ENCODE measurements around the gene ADAMTS15. TPM values are rescaled to one million over a fixed set of nuclear protein-coding genes. Genes with fewer than 3 reads are reported as not detected.

ADAMTS15 gene
- total RNA-seq, 4 donors from 2014 or later = 1.6 to 8.2 (median 2.4) TPM

- H3K27me3 ChIP-seq = no peaks in the 10 kb centered on the region
- H3K4me1 ChIP-seq = peaks cover 0 to 15% (median 11%) of the 10 kb centered on the region in 4 donors
- H3K36me3 ChIP-seq = no peaks in the 10 kb centered on the region
- in situ Hi-C loops (cut with MboI; ENCODE audit: low pct_ligation_motif_present in 1 of 4, low pct_unique_long_range_greater_than_20kb in 1 of 4, low sequenced_read_pairs in 3 of 4) = no loop called here
- no peak overlapping the region for H3K27ac ChIP-seq
- H3K4me3 ChIP-seq = no peak overlapping the region
- DNase-seq = no peak
- intact Hi-C loops (cut with DNase I; ENCODE audit: low total_unique reads) = no loop called here
- 85 to 93% methylated on average over 5 of the region's 5 CpGs for WGBS, 2 donors (ENCODE audit: low coverage in 1 of 2)
- H3K9me3 ChIP-seq = no peaks in the 10 kb centered on the region
- TF ChIP-seq POLR2AphosphoS5 (IDR thresholded peaks at IDR 0.05) (no peak), CTCF (IDR thresholded peaks at IDR 0.05) (no peak), EP300 (IDR thresholded peaks at IDR 0.05; ENCODE audit: low read depth) (no peak), POLR2A (IDR thresholded peaks at IDR 0.05) (no peak)
These were observed 34.7 kb downstream of the ADAMTS15 start for GRCh38 chr11:130483124-130483523.

GRCh38 chr11:130485983-130486382 is 37.5 kb downstream of the ADAMTS15 start:
- Histone ChIP-seq H3K27me3 (no peaks in the 10 kb centered on the region), H3K4me3 (no peak overlapping the region), H3K4me1 (peaks cover 0 to 26% (median 13%) of the 10 kb centered on the region in 4 donors), H3K27ac (no peak overlapping the region), H3K9me3 (no peaks in the 10 kb centered on the region), H3K36me3 (no peaks in the 10 kb centered on the region)
- no peak for DNase-seq
- intact Hi-C loops (cut with DNase I; ENCODE audit: low total_unique reads) = no loop called here
- in situ Hi-C loops (cut with MboI; ENCODE audit: low pct_ligation_motif_present in 1 of 4, low pct_unique_long_range_greater_than_20kb in 1 of 4, low sequenced_read_pairs in 3 of 4) = no loop called here
- TF ChIP-seq CTCF (IDR thresholded peaks at IDR 0.05) = no peak
- TF ChIP-seq POLR2A (IDR thresholded peaks at IDR 0.05) = no peak
- no peak for TF ChIP-seq POLR2AphosphoS5 (IDR thresholded peaks at IDR 0.05)
- TF ChIP-seq EP300 (IDR thresholded peaks at IDR 0.05; ENCODE audit: low read depth) = no peak
- whole genome bisulfite sequencing, 2 donors (ENCODE audit: low coverage in 1 of 2) = 92 to 95% methylated on average over 2 to 14 of the region's 14 CpGs

- WGBS, 2 donors (ENCODE audit: low coverage in 1 of 2) = 86 to 87% methylated on average over 10 to 14 of the region's 16 CpGs
- Histone ChIP-seq H3K4me1 (peaks cover 0 to 26% (median 13%) of the 10 kb centered on the region in 4 donors), H3K4me3 (no peak overlapping the region), H3K27me3 (no peaks in the 10 kb centered on the region), H3K36me3 (no peaks in the 10 kb centered on the region), H3K27ac (no peak overlapping the region), H3K9me3 (no peaks in the 10 kb centered on the region)
- DNase-seq = no peak
- in situ Hi-C loops (cut with MboI; ENCODE audit: low pct_ligation_motif_present in 1 of 4, low pct_unique_long_range_greater_than_20kb in 1 of 4, low sequenced_read_pairs in 3 of 4) = no loop called here
- no peak for TF ChIP-seq CTCF (IDR thresholded peaks at IDR 0.05)
- no peak for TF ChIP-seq EP300 (IDR thresholded peaks at IDR 0.05; ENCODE audit: low read depth)
- TF ChIP-seq POLR2AphosphoS5 (IDR thresholded peaks at IDR 0.05) = no peak
- no peak for TF ChIP-seq POLR2A (IDR thresholded peaks at IDR 0.05)
- intact Hi-C loops (cut with DNase I; ENCODE audit: low total_unique reads) = no loop called here
These were observed 38.0 kb downstream of the ADAMTS15 start for GRCh38 chr11:130486391-130486836.

- 85 to 86% methylated on average over 10 to 28 of the region's 28 CpGs for WGBS, 2 donors (ENCODE audit: low coverage in 1 of 2)
- Histone ChIP-seq H3K27me3 (no peaks in the 10 kb centered on the region), H3K9me3 (no peaks in the 10 kb centered on the region), H3K4me3 (no peak overlapping the region), H3K27ac (peak overlapping the region in 1 of 4 donors; percentile 69), H3K36me3 (no peaks in the 10 kb centered on the region), H3K4me1 (peaks cover 0 to 26% (median 13%) of the 10 kb centered on the region in 4 donors)
- no peak for DNase-seq
- TF ChIP-seq POLR2A (IDR thresholded peaks at IDR 0.05) (no peak), CTCF (IDR thresholded peaks at IDR 0.05) (no peak), EP300 (IDR thresholded peaks at IDR 0.05; ENCODE audit: low read depth) (no peak), POLR2AphosphoS5 (IDR thresholded peaks at IDR 0.05) (no peak)
- in situ Hi-C loops (cut with MboI; ENCODE audit: low pct_ligation_motif_present in 1 of 4, low pct_unique_long_range_greater_than_20kb in 1 of 4, low sequenced_read_pairs in 3 of 4) (no loop called here), intact Hi-C loops (cut with DNase I; ENCODE audit: low total_unique reads) (no loop called here)
These were observed 38.8 kb downstream of the ADAMTS15 start for GRCh38 chr11:130486987-130487923.
